WERI-Rb-1 (cell line): ENCODE data around the gene CIAO3.
A peak's percentile ranks its signal among the peaks of the same experiment; 100 is the strongest.

Experiments used
- DNase-seq: peaks from one replicate; pipeline ENCODE4 v3.0.0-alpha.2; 2020
- H3K27ac ChIP-seq: fragments of 250-450 bp; sonication (Bioruptor Pico); 2 replicates; pipeline ENCODE4 v1.5.1; 2020; ENCODE audit warnings: mild to moderate bottlenecking, moderate library complexity
- H3K27me3 ChIP-seq: fragments of 250-450 bp; sonication (Bioruptor Pico); 2 replicates; pipeline ENCODE4 v1.5.1; 2021; ENCODE audit warnings: mild to moderate bottlenecking, low read depth, moderate library complexity; ENCODE audit not compliant: insufficient read depth, severe bottlenecking
- H3K36me3 ChIP-seq: fragments of 250-450 bp; sonication (Bioruptor Pico); 2 replicates; pipeline ENCODE4 v1.5.1; 2020; ENCODE audit warnings: mild to moderate bottlenecking, moderate library complexity
- H3K4me3 ChIP-seq: 2 replicates; pipeline ENCODE4 v1.5.1; 2011; ENCODE audit warnings: low read depth, mild to moderate bottlenecking, control low read depth, low read length
- H3K9me3 ChIP-seq: fragments of 250-450 bp; sonication (Bioruptor Pico); 2 replicates; pipeline ENCODE4 v1.5.1; 2021; ENCODE audit warnings: mild to moderate bottlenecking, moderate library complexity; ENCODE audit not compliant: severe bottlenecking
- TF ChIP-seq, protein P1 (sequence below): IDR thresholded peaks from 2 replicates; pipeline ENCODE4 v1.5.1; 2011; ENCODE audit warnings: low read depth, mild to moderate bottlenecking, control low read depth, inconsistent platforms, low read length

The CIAO3 gene

GRCh38 chr16:727291-727977, 13.4 kb downstream of the CIAO3 start:
- TF ChIP-seq, protein P1, sequence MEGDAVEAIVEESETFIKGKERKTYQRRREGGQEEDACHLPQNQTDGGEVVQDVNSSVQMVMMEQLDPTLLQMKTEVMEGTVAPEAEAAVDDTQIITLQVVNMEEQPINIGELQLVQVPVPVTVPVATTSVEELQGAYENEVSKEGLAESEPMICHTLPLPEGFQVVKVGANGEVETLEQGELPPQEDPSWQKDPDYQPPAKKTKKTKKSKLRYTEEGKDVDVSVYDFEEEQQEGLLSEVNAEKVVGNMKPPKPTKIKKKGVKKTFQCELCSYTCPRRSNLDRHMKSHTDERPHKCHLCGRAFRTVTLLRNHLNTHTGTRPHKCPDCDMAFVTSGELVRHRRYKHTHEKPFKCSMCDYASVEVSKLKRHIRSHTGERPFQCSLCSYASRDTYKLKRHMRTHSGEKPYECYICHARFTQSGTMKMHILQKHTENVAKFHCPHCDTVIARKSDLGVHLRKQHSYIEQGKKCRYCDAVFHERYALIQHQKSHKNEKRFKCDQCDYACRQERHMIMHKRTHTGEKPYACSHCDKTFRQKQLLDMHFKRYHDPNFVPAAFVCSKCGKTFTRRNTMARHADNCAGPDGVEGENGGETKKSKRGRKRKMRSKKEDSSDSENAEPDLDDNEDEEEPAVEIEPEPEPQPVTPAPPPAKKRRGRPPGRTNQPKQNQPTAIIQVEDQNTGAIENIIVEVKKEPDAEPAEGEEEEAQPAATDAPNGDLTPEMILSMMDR, result no peak
- Histone ChIP-seq H3K27ac (no peak overlapping the region; the same call in 1 of the 2 replicates), H3K9me3 (no peaks in the 10 kb centered on the region), H3K4me3 (peak overlapping the region; percentile 71), H3K36me3 (peaks cover 7% of the 10 kb centered on the region), H3K27me3 (no peaks in the 10 kb centered on the region)
- DNase-seq, result no peak

- Histone ChIP-seq H3K27ac (no peak within 1 kb of the TSS; the same call in 1 of the 2 replicates), H3K36me3 (peaks cover 9% of the 10 kb centered on the region), H3K4me3 (peak within 1 kb of the TSS; percentile 71), H3K27me3 (no peaks in the 10 kb centered on the region), H3K9me3 (no peaks in the 10 kb centered on the region)
- peak; percentile 75 for DNase-seq
- TF ChIP-seq, protein P1, result no peak
These were observed 14.1 kb downstream of the CIAO3 start, which contains the start of the genes CCDC78 and HAGHL for GRCh38 chr16:726438-727290. TSS of gene CCDC78 (minus strand) at chr16:726443. CDS start at chr16:726367, 76 bp downstream. TSS of gene HAGHL (plus strand) at chr16:727106. CDS start at chr16:727510, 404 bp downstream.

- H3K27ac ChIP-seq, result no peak overlapping the region
- H3K27me3 ChIP-seq, result no peaks in the 10 kb centered on the region
- H3K4me3 ChIP-seq, result no peak overlapping the region
- no peaks in the 10 kb centered on the region for H3K9me3 ChIP-seq
- no peak for DNase-seq
- TF ChIP-seq, protein P1, result no peak
- peaks cover 9% of the 10 kb centered on the region for H3K36me3 ChIP-seq
These were observed 14.7 kb downstream of the CIAO3 start for GRCh38 chr16:726188-726437.

DNA sequence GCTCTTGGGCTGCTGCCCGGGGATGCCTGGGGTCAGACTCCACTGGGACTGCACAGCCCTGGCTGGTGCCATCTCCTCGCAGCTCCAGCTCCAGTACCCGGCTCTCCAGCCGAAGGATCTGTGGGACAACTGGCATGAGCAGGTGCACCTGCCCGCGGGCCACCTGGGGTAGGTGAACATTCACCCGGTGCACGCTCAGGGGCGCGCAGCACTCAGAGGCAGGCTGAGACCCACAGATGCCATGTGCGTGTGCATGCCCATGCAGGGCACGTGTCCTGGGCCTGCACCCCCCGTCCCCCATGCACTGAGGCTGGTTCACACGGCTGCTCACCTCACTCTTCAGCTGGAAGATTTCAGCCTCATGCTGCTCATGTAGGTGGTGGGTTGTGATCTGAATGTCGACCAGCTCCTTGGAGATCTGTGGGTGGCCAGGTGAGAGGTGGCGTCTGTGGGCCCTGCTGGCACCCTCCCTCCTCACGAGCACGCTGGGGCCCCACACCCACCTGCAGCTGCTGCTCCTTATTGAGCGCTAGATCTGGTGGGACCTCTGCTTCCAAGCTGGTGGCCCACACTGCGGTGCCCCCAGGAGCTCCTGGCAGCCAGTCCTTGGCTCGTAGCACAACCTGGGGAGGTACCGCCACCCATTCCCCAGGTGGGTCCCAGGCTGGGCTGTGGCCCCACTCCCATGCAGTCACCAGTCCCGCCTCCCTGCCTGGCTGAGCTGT, 15.2 kb downstream of the CIAO3 start:
- Histone ChIP-seq H3K27ac (no peak overlapping the region), H3K36me3 (peaks cover 9% of the 10 kb centered on the region), H3K27me3 (no peaks in the 10 kb centered on the region), H3K4me3 (no peak overlapping the region), H3K9me3 (no peaks in the 10 kb centered on the region)
- DNase-seq, result no peak
- TF ChIP-seq, protein P1, result no peak

GRCh38 chr16:725041-725376, 15.8 kb downstream of the CIAO3 start:
- peaks cover 6% of the 10 kb centered on the region for H3K36me3 ChIP-seq
- TF ChIP-seq, protein P1, result no peak
- H3K27ac ChIP-seq, result no peak overlapping the region
- no peak overlapping the region for H3K4me3 ChIP-seq
- no peaks in the 10 kb centered on the region for H3K9me3 ChIP-seq
- no peaks in the 10 kb centered on the region for H3K27me3 ChIP-seq
- no peak for DNase-seq
